ENCODE results near the gene SLC25A34.

The SLC25A34 gene

DNA sequence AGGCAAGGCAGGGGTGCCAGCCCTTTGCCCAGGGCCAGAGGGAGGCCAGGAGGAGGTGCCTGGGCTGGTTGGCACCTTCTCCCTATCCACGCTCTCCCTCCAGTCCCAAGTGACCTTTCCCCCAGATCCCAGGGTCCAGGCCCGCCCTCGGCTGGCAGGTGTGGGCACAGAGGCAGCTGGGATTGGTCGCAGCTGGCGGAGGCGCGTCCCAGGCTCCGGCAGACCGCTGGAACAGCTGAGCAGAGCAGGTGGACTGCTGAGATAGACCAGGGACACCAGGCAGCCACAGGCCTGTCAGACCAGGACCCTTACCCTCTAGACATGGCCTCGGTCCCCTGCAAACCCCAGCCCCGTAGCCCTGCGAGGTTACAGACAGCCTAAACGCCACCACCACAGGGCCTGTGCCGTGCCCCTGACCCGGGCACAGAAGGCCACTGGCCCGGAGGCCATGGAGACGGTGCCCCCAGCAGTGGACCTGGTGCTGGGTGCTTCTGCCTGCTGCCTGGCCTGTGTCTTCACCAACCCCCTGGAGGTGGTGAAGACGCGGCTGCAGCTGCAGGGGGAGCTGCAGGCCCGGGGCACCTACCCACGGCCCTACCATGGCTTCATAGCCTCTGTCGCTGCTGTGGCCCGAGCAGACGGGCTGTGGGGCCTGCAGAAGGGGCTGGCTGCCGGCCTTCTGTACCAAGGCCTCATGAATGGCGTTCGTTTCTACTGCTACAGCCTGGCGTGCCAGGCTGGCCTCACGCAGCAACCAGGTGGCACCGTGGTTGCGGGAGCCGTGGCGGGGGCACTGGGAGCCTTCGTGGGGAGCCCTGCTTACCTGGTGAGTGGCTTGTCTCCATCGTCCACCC, at the start of gene SLC25A34:
SLC25A34 (plus strand) TSS at position 221 of the 854 bp plus-strand sequence; CDS start at position 449, 228 bp downstream.
- H3K4me3 ChIP-seq (ENCODE audit: low read depth, low read length) = no peak within 1 kb of the TSS
- no peak for DNase-seq (ENCODE audit: low read depth)
- TF ChIP-seq, protein P1, sequence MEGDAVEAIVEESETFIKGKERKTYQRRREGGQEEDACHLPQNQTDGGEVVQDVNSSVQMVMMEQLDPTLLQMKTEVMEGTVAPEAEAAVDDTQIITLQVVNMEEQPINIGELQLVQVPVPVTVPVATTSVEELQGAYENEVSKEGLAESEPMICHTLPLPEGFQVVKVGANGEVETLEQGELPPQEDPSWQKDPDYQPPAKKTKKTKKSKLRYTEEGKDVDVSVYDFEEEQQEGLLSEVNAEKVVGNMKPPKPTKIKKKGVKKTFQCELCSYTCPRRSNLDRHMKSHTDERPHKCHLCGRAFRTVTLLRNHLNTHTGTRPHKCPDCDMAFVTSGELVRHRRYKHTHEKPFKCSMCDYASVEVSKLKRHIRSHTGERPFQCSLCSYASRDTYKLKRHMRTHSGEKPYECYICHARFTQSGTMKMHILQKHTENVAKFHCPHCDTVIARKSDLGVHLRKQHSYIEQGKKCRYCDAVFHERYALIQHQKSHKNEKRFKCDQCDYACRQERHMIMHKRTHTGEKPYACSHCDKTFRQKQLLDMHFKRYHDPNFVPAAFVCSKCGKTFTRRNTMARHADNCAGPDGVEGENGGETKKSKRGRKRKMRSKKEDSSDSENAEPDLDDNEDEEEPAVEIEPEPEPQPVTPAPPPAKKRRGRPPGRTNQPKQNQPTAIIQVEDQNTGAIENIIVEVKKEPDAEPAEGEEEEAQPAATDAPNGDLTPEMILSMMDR (IDR thresholded peaks at IDR 0.05; ENCODE audit: low read depth, low read length) = no peak
- TF ChIP-seq MYC (IDR thresholded peaks at IDR 0.05; ENCODE audit: low read depth, low read length) = no peak
- TF ChIP-seq POLR2A (IDR thresholded peaks at IDR 0.05; ENCODE audit: extremely low read depth, insufficient read length) = no peak
- TF ChIP-seq, protein P2, sequence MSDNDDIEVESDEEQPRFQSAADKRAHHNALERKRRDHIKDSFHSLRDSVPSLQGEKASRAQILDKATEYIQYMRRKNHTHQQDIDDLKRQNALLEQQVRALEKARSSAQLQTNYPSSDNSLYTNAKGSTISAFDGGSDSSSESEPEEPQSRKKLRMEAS (IDR thresholded peaks at IDR 0.05; ENCODE audit: low read depth, low read length) = no peak

DNA sequence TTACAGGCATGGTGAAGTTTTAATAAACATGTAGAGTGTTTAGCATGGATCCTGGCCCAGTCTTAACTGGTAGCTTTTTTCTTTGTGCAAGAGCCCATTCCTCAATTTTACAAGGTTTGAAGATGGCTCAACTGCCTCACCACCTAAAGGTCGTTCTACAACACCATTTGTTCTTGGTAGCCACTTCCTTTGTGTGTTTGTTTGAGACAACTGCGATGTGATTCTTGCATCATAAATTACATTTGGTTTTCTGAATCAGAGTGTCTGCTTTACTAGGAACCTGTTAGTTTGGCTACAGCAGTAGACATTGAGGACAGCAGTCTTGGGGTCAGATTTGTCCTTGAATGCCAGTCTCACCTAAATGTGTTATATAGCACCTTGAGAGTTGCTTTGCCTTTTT, 48.6 kb upstream of the SLC25A34 start:
- peak; percentile 57 for DNase-seq (ENCODE audit: low read depth)
- no peak overlapping the region for H3K4me3 ChIP-seq (ENCODE audit: low read depth, low read length)
- no peak for TF ChIP-seq POLR2A (IDR thresholded peaks at IDR 0.05; ENCODE audit: extremely low read depth, insufficient read length)
- TF ChIP-seq, protein P2 (IDR thresholded peaks at IDR 0.05; ENCODE audit: low read depth, low read length) = no peak
- TF ChIP-seq, protein P1 (IDR thresholded peaks at IDR 0.05; ENCODE audit: low read depth, low read length) = no peak
- TF ChIP-seq MYC (IDR thresholded peaks at IDR 0.05; ENCODE audit: low read depth, low read length) = no peak

DNA sequence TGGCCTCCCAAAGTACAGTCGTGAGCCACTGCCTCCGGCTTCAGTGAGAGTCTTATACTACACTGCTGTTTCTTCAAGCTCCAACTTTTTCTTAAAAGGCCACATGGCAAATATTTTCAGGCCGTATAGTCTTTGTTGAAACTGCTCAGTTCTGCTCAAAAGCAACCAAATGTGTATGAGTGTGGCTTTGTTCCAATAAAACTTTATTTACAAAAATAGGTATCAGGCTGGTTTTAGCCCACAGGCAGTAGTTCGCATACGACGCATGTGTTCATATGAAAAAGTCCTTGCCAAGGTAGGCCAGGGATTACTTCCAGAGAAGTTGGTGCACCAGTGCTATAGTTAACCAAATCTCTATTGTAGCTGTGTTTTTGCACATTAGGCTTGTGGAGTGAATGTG, 45.7 kb upstream of the SLC25A34 start:
- TF ChIP-seq MYC (IDR thresholded peaks at IDR 0.05; ENCODE audit: low read depth, low read length) (no peak), POLR2A (IDR thresholded peaks at IDR 0.05; ENCODE audit: extremely low read depth, insufficient read length) (no peak)
- TF ChIP-seq, protein P2 (IDR thresholded peaks at IDR 0.05; ENCODE audit: low read depth, low read length) = no peak
- TF ChIP-seq, protein P1 (IDR thresholded peaks at IDR 0.05; ENCODE audit: low read depth, low read length) = no peak
- no peak overlapping the region for H3K4me3 ChIP-seq (ENCODE audit: low read depth, low read length)
- DNase-seq (ENCODE audit: low read depth) = no peak

DNA sequence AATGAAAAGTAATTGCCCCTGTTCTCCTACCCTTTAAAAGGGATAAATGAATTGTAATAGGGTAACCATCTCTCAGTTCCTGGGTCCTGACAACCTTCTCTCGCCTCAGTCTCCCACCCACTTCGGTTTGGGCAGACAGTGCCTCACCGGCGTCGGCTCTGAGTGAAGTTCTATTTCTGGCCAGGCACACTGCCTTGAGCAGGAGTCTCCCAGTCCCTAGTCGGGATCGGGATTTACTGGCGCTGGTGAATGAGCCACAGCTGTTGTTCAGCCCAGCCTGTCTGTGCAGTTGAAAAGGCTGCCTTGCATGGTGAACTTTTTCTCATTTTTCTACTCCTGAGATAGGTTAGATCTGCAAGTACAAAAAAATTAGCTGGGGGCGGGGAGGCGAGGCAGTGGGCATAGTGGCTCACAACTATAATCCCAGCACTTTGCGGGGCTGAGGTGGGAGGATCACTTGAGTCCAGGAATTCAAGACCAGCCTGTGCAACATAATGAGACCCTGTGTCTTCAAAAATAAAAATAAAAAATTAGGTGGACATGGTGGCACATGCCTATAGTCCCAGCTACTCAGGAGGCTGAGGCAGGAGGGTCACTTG, 44.5 kb upstream of the SLC25A34 start:
- TF ChIP-seq, protein P2 (IDR thresholded peaks at IDR 0.05; ENCODE audit: low read depth, low read length) = no peak
- TF ChIP-seq, protein P1 (IDR thresholded peaks at IDR 0.05; ENCODE audit: low read depth, low read length) = no peak
- DNase-seq (ENCODE audit: low read depth) = no peak

DNA sequence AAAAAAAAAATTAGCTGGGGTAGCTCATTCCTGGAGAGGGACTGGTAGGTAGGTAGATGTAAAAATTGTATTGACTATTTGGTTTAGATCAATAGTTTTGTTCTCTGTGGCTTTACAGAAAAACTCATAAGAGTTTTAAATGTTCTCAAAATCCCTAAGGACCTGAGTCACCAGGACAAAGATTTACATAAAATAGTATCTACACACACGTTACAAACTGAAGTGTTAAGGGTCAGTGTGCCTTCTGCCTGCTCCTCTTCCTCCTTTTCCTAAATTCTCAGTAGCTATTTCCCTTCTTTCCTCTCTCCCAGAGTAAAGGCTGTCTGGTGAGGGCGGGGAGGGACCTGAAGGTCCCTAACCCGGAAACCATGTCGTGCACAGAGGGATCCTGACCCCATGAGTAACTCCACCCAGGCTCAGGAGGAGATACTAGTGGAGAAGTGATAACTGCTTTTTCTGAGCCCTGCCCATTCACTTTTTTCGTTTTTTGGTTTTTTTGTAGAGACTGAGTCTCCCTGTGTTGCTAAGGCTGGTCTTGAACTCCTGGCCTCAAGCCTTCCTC, 43.9 kb upstream of the SLC25A34 start:
- no peak overlapping the region for H3K4me3 ChIP-seq (ENCODE audit: low read depth, low read length)
- no peak for DNase-seq (ENCODE audit: low read depth)
- TF ChIP-seq MYC (IDR thresholded peaks at IDR 0.05; ENCODE audit: low read depth, low read length) (no peak), POLR2A (IDR thresholded peaks at IDR 0.05; ENCODE audit: extremely low read depth, insufficient read length) (no peak)
- TF ChIP-seq, protein P1 (IDR thresholded peaks at IDR 0.05; ENCODE audit: low read depth, low read length) = no peak
- TF ChIP-seq, protein P2 (IDR thresholded peaks at IDR 0.05; ENCODE audit: low read depth, low read length) = no peak

More for the DNA sequence above, 44.5 kb upstream of the SLC25A34 start:
- no peak overlapping the region for H3K4me3 ChIP-seq (ENCODE audit: low read depth, low read length)
